ENCODE measurements around the gene ADSS1. TPM values are rescaled to one million over a fixed set of nuclear protein-coding genes. Genes with fewer than 3 reads are reported as not detected.
A peak's percentile ranks its signal among the peaks of the same experiment; 100 is the strongest.

The ADSS1 gene
- total RNA-seq, 4 donors from 2014 or later, result 5.1 to 32.2 (median 8.8) TPM

DNA sequence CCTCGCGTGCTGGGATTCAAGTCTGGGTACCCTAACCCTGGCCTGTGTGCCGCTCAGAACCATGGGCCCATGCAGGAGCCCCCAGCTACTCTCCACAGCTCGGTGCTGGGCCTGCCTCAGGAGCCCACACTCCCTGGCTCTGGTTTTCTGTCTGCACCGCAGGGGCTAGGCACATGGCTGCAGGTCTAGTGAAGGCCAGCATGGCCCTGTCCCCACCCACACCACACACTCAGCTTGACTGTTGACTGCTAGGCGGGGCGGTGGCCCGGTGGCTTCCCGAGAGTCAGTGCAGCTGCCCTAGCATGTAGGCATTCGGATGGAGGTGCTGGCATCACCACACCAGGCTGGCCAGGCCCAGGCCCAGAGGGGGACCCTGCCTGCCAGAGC, 26.7 kb upstream of the ADSS1 start:
- TF ChIP-seq POLR2A (IDR thresholded peaks at IDR 0.05) (no peak), POLR2AphosphoS5 (IDR thresholded peaks at IDR 0.05) (no peak), EP300 (IDR thresholded peaks at IDR 0.05) (no peak)
- TF ChIP-seq, protein P1, sequence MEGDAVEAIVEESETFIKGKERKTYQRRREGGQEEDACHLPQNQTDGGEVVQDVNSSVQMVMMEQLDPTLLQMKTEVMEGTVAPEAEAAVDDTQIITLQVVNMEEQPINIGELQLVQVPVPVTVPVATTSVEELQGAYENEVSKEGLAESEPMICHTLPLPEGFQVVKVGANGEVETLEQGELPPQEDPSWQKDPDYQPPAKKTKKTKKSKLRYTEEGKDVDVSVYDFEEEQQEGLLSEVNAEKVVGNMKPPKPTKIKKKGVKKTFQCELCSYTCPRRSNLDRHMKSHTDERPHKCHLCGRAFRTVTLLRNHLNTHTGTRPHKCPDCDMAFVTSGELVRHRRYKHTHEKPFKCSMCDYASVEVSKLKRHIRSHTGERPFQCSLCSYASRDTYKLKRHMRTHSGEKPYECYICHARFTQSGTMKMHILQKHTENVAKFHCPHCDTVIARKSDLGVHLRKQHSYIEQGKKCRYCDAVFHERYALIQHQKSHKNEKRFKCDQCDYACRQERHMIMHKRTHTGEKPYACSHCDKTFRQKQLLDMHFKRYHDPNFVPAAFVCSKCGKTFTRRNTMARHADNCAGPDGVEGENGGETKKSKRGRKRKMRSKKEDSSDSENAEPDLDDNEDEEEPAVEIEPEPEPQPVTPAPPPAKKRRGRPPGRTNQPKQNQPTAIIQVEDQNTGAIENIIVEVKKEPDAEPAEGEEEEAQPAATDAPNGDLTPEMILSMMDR (IDR thresholded peaks at IDR 0.05), result no peak
- H3K9me3 ChIP-seq, result no peaks in the 10 kb centered on the region
- ATAC-seq, result no peak
- WGBS, 2 donors (ENCODE audit: low coverage in 1 of 2), result no CpG with 5 or more reads among the region's 10 CpGs
- no peaks in the 10 kb centered on the region for H3K27me3 ChIP-seq
- H3K27ac ChIP-seq, result peak overlapping the region; percentile 3 to 90 (median 82)
- peaks cover 0 to 25% of the 10 kb centered on the region in 2 donors for H3K36me3 ChIP-seq
- H3K4me3 ChIP-seq, result no peak overlapping the region
- peaks cover 0 to 100% (median 78%) of the 10 kb centered on the region in 3 donors for H3K4me1 ChIP-seq

DNA sequence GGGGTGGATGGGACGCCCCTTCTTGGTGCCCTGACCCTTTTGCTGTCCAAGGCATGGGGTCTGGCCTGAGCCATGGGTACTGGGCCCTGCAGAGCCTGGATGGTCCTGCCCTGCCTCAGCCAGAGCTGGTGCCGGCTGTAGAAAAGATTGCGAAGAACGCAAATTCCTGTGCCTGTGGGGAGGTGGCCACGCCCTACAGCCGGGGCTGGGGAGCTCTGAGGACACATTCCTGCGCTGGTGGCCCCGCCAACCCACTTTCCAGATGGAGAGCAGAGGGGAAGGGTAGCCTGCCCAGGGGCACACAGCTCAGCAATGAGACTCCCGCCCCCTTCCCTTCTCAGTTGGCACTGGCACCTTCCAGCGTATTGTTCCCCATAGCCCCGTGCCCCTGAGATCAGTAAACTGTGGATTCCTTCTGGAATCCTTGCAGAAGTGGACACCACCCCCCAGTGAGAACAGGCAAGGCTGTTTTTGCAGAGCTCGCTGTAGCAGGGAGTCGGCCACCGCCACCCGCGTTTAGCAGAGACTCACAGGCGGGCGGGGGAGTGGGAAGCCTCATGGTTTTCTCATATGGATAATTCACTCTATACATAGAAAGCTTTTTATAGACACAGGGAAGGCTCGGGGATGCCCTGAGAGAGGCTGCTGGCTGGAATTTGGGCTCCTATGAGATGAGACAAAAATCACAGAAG, 26.0 kb upstream of the ADSS1 start:
- Histone ChIP-seq H3K9me3 (no peaks in the 10 kb centered on the region), H3K27ac (peak overlapping the region in 3 of 4 donors; percentile 76 to 90 (median 89)), H3K4me1 (peaks cover 0 to 99% (median 71%) of the 10 kb centered on the region in 3 donors), H3K27me3 (no peaks in the 10 kb centered on the region), H3K4me3 (peak overlapping the region in 1 of 2 donors; percentile 35), H3K36me3 (peaks cover 0 to 32% of the 10 kb centered on the region in 2 donors)
- peak; percentile 13 for TF ChIP-seq POLR2AphosphoS5 (IDR thresholded peaks at IDR 0.05)
- TF ChIP-seq, protein P1 (IDR thresholded peaks at IDR 0.05), result no peak
- 23 to 40% methylated on average over 2 to 6 of the region's 19 CpGs for WGBS, 2 donors (ENCODE audit: low coverage in 1 of 2)
- peak; percentile 38 for ATAC-seq

DNA sequence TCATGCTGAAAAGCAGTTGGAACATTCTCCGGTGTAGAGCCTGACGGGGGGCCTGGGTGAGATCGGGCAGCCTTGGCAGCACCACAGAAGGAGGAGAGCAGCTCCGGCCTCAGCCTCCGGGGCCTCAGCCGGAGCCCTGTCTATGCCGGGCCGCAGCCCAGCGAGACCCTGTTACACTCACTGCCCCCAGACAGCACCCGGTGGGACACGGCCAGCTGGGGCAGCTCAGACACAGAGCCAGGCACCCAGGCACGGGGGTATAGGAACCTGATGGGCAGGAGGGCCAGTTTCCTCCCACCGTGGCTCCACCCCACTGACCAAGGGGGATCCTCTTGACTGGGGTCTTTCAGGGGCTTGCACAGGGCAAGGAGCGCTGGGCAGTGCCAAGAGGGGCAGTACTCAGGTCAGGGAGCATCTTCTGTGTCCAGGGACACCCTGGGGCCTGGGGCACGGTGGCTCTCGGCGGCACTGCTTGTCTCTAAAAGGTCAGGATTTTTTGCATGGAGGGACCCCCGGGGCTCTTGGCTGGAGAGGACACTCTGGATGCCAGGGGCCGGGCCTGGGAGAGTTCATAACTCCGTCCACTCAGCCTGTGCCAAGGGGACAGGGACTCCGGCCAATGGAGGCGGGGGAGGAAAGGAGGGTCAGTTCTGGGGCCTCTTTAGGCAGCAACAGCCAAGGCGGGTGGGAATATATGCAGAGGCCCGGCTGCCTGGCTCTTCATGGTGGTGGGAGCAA, 25.2 kb upstream of the ADSS1 start:
- Histone ChIP-seq H3K36me3 (peaks cover 0 to 40% of the 10 kb centered on the region in 2 donors), H3K4me3 (peak overlapping the region in 1 of 2 donors; percentile 35), H3K4me1 (peaks cover 0 to 95% (median 63%) of the 10 kb centered on the region in 3 donors), H3K27ac (peak overlapping the region in 3 of 4 donors; percentile 76 to 90 (median 89)), H3K9me3 (no peaks in the 10 kb centered on the region), H3K27me3 (no peaks in the 10 kb centered on the region)
- no peak for ATAC-seq
- 18% methylated on average over 2 of the region's 24 CpGs; no CpG with 5 or more reads in 1 of the 2 donors for WGBS, 2 donors (ENCODE audit: low coverage in 1 of 2)
- TF ChIP-seq POLR2AphosphoS5 (IDR thresholded peaks at IDR 0.05) (no peak), EP300 (IDR thresholded peaks at IDR 0.05) (no peak), POLR2A (IDR thresholded peaks at IDR 0.05) (no peak)
- TF ChIP-seq, protein P1 (IDR thresholded peaks at IDR 0.05), result no peak

DNA sequence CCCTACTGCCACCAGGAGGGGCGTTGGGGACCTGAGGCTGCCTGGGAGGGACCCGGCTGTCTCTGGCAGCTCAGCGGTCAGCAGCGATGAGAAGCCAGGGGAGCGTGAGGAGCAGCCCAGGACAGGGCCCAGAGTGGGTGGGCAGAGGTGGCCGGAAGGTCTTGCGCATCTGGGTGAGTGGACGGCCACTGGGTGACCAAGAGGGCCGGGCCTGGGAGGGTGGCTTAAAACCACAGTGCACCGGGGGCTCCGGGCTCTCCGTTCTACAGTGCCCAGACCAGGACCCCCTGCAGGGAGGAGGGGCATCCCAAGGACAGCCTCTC, 24.6 kb upstream of the ADSS1 start:
- no peak for TF ChIP-seq EP300 (IDR thresholded peaks at IDR 0.05)
- TF ChIP-seq, protein P1 (IDR thresholded peaks at IDR 0.05), result no peak
- no peak for TF ChIP-seq POLR2AphosphoS5 (IDR thresholded peaks at IDR 0.05)
- no peak for TF ChIP-seq POLR2A (IDR thresholded peaks at IDR 0.05)
- WGBS, 2 donors (ENCODE audit: low coverage in 1 of 2), result 40% methylated on average over 3 of the region's 12 CpGs; no CpG with 5 or more reads in 1 of the 2 donors
- Histone ChIP-seq H3K4me1 (peaks cover 0 to 89% (median 59%) of the 10 kb centered on the region in 3 donors), H3K27me3 (no peaks in the 10 kb centered on the region), H3K4me3 (peak overlapping the region in 1 of 2 donors; percentile 35), H3K9me3 (no peaks in the 10 kb centered on the region), H3K27ac (peak overlapping the region in 3 of 4 donors; percentile 57 to 90 (median 89)), H3K36me3 (peaks cover 0 to 45% of the 10 kb centered on the region in 2 donors)
- no peak for ATAC-seq
